ENCODE results near the gene MYH14.
"Not testable (repeated sequence)": the region's sequence is repeated elsewhere in the genome, so short reads cannot be mapped to it uniquely, and the experiment has no call there.

MYH14 gene

DNA sequence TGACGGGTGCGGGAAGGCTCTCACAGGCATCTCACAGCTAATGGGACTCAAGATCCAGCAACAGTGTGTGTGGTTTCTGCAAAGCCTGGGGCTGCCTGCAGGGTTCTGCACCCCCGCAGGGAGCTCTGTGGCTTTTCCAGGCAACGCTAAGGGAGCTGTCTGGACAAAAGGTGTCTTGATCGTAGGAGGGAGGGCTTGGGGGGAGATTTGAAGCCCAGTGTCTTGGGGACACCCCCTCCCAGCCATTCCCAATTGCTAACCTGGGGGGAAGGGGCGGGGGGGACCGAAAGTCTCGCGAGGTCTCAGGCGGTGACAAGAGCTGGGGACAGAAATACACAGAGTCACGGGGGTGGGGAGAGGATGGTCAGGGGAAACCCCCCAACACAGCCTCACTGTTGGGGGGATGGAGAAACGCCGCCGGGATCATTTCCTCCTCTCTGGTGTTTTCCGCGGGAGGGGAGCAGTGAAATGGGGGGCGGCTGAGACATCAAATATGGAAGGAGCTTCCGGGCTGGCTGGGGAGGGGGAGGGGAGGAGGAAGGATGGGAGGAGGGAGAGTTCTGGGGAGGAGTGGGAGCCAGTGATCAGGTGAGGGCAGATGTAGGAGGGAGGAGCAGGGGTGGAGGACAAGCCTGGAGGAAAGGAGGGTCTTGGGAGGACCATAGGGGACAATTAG lies 112.5 kb downstream of the MYH14 start:
- DNase-seq (ENCODE audit: low read depth in 2 of 2, low spot score in 1 of 2) = no peak

DNA sequence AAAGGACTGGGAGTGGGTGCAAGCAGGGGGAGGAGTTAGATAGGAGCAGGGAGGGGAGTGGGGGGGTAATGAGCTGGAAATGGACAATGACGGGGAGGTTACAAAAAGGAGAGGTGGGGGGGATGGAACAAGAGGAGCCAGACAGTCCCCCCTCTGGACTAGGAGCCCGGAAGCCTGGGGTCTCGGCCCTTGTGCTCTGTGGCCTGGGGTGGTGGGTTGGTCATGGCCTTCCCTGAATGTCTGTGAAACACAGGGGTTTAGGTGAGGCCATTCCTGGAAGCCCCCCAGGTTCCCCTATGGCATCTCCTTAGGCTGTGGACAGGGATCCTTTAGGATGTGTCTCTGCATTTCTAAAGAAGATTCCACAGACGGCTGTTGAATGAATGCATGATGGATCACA lies 113.7 kb downstream of the MYH14 start:
- no peak for DNase-seq (ENCODE audit: low read depth in 2 of 2, low spot score in 1 of 2)

DNA sequence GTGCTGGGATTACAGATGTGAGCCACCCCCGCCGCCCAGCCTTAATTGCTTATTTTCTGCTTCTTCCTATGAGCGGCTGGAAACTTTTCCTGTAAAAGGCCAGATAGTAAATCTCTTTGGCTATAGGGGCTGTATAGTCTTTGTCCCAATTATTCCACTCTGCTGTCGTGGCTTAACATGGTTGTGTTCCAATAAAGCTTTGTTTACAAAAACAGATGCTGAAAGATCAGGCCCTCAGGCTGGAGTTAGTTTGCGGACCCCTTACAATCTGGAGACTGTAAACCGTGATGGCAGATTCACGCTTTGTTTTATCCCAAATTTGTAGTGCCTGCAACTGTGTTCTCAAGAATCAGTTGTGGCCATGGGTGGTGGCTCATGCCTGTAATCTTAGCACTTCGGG lies 115.0 kb downstream of the MYH14 start:
- DNase-seq (ENCODE audit: low read depth in 2 of 2, low spot score in 1 of 2) = no peak

DNA sequence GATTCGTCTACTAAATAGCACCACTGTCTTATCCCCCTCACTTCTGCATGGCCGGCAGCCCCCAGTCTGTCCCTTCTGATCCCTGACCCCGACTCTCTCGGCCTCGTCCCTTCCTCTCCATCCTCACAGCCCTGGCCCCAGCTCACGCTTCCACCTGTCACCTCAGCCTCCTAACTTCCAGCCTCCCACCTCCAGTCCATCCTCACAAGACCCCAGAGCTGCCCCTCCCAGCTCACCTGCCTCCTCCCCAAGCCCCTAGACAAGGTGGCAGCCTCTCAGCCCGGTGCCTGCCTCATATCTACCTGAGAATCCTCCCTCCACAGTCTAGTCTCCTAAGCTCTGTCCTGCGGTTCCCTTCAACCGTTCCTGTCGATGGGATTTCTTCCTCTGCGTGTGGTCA lies 115.7 kb downstream of the MYH14 start:
- DNase-seq (ENCODE audit: low read depth in 2 of 2, low spot score in 1 of 2) = no peak

DNA sequence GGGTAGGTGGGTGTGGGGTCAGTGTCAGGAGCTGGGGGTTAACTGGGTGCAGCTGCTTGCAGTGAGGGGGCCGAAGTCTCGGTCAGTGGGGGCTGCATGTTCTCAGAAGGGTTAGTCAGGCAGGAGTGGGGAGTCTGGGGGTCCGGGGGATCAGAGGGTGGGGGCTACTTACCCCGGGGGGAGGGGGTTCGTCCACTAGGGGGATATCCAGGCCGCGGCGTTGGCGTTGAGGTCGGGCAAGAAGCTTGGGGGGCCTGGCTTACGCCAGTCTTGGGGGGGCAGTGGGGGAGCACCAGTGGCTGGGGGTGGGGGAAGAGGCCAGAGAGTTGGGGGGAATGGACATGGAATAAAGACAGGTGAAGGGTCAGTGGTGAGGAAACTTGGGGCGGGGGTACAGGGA lies 116.6 kb downstream of the MYH14 start:
- no peak for DNase-seq (ENCODE audit: low read depth in 2 of 2, low spot score in 1 of 2)

DNA sequence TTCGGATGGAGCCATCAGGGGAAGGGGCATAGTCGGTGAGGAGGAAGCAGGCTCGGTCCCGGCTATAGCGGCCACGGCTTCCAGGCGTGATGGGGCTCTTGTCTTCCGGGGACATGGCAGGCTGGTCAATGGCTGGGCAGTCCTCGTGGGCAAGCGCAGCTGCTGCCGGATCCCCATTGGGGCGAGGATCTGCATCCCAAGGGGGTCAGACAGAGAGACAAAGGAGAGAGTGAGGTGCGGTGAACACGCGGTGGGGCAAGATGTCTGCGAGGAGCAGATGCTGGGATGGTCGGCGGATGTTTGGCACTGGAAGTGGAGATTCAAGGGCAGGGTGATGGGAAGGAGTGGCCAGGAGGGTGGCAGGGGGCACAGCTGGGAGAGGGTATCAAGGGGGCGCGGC lies 117.2 kb downstream of the MYH14 start:
- DNase-seq (ENCODE audit: low read depth in 2 of 2, low spot score in 1 of 2) = no peak

DNA sequence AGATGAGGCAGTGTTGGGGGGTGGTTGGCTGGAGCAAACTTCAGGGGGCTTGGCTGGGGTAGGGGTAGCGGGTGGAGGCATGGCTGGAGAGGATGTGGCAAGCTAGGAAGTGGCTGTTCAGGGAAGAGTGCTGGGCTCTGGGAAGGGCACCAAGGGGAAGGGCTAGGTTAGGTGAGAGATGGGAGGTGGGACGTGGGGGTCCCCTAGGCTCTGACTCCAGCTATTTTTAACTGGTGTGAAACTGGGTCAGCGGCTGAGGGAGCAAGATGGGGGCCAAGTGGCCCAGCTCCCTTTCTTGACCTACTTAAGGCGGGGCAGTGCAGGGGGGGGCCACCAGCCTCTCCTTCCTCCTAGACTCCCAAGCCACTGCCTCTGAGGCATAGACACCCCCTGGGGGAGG lies 118.4 kb downstream of the MYH14 start:
- DNase-seq (ENCODE audit: low read depth in 2 of 2, low spot score in 1 of 2) = no peak

DNA sequence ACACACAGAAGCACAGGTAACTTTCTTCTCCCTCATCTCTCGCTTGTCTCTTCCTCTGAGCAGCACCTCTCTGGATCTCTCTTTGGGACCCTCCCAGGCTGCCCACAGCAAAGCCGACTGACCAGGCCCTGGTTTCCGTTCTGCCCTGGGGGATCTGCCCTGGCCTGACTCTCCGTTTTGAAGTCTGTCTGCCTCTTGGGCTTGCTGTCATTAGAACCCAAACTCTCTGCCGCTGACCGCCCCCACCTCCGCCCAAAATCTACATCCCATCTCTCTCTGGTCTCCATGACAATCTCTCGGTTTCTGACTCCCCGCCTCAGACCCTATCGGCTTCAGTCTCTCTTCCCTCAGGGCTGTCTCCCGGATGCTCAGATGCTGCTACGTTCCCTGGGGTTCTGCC lies 118.8 kb downstream of the MYH14 start:
- no peak for DNase-seq (ENCODE audit: low read depth in 2 of 2, low spot score in 1 of 2)

DNA sequence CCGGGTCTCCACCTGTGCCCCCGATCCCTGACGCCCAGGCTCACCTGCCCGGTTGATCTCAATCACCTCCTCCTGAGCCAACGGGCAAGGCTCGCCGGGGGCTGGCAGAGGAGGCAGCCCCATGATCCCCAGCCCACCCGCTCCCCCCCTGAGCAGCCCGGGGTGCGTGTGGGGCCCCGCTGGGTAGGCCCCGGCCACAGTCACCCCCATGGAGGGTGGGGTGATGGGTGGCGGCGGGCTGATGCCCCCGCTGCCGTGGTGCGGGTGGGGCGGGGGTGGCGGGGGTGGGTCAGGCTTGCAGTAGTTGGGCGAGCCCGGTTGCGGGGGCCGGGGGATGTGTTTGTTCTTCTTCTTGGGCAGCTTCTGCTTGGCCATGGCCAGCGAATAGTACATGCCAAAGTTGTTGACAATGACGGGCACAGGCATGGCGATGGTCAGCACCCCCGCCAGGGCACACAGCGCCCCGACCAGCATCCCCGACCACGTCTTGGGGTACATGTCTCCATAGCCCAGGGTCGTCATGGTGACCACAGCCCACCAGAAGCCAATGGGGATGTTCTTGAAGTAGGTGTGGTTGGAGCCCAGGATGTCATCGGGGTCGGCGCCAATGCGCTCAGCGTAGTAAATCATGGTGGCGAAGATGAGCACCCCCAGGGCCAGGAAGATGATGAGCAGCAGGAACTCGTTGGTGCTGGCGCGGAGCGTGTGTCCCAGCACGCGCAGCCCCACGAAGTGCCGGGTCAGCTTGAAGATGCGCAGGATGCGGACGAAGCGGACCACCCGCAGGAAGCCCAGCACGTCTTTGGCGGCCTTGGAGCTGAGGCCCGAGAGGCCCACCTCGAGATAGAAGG lies 119.7 kb downstream of the MYH14 start:
- DNase-seq (ENCODE audit: low read depth in 2 of 2, low spot score in 1 of 2) = no peak

DNA sequence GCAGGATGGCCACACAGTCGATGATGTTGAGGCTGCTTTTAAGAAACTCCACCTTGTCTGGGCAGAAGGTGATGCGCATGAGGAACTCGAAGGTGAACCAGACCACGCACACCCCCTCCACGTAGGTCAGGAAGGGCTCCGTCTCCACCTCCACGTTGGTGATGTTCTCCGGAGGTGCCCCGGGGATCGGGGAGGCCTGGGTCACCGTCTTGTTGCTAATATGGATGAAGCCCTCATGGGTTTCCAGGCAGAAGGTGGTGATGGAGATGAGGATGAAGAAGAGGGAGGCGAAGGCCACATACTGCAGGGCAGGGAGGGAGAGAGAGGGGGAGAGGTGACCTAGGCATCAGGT lies 120.3 kb downstream of the MYH14 start:
- DNase-seq (ENCODE audit: low read depth in 2 of 2, low spot score in 1 of 2) = no peak

DNA sequence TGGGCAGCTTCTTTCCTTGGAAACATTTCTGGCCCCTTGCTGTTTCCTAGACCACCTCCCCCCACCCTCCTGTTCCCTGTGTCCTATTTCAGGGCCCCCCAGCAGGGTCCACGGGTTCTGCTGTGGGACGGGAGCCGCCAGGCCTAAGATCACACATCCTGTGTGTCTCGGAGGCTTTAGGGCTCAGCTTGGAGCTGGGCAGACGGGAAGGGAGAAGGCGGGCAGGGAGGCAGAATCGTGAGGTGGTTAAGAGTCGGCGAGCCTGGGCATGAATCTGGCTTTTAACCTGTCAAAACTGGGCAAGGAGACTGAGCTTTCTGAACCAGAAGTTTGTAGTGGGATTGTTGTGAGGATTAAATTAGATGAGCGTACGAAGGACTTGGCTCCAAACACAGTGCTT lies 120.9 kb downstream of the MYH14 start:
- DNase-seq (ENCODE audit: low read depth in 2 of 2, low spot score in 1 of 2) = no peak

DNA sequence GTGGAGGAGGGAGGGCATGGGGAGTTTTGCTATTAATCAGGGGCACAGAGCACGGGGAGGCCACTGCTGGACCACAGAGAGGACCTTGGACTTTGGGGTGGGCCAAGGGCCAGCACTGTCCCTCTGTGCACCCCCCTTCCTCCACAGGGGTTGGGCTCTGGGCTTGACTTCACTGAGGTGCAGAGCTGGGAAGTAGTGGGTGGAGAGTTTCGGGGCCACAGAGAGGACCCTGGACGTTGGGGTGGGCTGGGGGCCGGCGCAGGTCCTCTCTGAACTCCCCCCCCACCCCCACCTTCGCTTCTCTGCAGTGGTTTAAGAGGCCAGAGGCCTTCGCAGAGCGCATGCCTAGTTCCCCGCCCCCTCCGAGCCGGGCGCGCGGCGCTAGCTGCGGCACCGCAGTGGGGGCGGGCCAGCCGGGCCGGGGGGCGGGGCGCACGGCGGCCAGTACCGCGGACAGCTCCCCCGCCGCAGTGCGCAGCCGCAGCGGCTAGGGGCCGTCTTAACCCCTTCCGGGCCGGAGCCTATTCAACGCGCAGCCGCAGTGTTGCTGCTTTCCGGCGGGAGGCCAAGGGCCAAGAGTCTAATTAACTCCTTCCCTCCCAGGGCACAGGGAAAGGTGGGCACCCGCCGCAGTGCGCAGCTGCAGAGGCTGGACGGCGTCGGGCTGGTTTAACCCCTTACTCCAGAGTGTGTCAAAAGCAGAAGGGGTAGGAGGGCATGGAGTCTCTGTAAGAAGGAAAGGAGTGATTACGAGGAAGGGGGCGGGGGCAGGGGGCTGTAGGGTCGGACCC lies 122.1 kb downstream of the MYH14 start:
- peak in 1 of 2 donors; percentile 52 for DNase-seq (ENCODE audit: low read depth in 2 of 2, low spot score in 1 of 2)

DNA sequence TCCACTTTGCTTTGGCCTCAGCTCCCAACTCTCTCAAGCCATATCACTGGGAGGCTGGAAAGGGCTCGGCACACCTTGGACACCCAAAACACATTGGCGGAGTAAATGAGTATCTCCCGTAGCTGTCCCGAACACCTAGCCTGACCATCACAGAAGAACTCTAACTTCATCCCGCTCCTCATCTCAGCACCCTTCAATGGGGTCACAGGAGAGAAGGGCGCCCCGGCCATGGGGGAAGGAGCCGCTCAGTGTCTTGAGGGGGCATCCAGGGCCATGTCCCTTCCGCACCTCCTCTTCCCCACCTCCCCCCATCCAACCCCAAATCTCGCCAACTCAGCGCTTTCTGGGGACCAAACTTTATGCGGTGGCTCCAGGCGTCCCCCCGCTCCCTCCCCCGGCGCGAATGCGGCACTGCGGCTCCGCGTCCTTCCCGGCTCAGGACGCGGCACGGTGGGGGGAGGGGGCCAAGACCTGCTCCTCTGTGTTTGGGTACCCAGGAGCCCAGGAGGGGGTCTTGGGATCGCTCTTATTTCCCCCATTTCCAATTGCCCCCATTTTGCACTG lies 122.8 kb downstream of the MYH14 start:
- DNase-seq (ENCODE audit: low read depth in 2 of 2, low spot score in 1 of 2) = no peak

DNA sequence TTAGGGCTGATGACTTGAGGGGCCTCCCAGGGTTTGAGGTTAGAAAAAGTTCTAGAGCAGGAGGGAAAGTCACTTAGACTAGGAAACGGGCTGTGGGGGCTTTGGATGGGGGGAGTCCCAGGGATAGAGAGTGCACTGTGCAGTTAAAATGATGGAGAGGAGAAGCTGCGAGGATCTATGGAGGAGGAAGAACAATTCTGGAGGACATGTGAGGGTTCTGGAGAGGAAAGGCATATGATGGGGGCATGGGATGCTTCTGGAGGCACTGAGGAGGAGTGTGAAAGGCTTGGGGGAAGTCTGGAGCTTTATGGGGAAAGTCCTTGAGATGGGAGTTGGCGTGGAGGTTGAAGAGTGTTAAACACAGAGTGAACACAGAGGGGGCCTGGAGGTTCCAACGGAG lies 123.6 kb downstream of the MYH14 start:
- DNase-seq (ENCODE audit: low read depth in 2 of 2, low spot score in 1 of 2) = no peak

DNA sequence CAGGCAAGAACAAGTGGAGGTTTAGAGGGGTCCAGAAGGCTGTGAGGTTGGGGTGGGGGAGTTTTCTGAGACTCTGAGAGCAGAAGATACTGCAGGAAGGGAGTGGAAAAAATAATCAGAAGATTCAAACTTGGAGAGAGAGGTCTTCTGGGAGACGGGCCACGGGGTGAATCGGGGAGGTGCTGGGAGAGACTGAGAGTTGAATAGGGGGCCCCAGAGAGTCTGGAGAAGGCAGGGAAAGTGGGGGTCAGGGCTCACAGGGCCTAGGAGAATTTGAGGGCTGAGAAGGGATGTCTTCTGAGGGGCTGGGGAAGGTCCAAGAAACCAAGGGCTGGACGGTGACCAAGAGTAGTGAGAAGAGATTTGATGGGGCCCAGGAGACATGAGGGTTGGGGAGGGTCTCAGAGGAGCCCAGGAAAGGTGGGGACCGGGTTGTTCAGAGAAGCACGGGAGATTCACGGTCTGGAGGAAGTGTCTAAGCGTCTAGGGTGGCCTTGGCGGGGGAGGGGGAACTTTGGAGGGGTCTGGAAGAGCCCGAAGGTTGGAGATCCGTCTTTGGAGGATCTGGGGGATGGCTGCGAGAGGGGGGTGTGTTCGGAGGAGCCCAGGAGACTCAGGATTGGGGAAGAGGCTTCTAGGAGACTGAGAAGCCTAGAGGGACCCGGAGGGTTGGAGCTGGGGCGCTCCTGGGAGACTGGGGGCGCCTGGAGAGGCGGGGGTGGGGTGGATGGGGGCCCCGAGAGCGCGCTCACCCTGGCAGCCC lies 124.2 kb downstream of the MYH14 start:
- DNase-seq (ENCODE audit: low read depth in 2 of 2, low spot score in 1 of 2) = no peak

DNA sequence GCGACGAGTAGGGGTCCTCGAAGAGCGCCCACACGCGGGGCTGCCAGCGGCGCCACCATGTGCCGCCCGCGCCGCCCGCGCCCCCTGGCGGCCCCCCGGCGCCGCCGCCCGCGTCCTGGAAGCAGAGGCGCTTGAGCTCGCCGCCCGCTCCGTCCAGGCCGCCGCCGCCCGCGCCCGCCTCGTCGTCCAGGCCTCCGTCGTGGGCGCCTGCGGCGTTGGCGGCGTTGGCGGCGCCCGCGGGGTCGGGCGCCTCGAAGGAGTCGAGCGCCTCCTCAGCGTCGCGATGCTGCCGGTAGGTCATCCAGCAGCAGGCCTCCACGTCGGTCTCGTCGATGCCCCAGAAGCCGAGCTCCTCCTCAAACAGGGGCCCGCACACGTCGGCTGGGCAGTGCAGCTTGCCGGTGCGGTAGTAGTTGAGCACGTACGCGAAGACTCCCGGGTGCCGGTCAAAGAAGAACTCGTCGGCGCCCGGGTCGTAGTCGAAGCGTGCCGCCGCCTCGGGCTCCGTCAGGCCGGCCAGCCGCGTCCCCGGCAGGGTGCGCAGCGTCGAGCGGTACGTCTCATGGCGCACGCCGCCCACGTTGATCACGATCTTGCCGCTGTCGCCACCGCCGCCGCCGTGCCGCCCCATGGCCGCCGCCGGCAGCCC lies 124.9 kb downstream of the MYH14 start:
- no peak for DNase-seq (ENCODE audit: low read depth in 2 of 2, low spot score in 1 of 2)

DNA sequence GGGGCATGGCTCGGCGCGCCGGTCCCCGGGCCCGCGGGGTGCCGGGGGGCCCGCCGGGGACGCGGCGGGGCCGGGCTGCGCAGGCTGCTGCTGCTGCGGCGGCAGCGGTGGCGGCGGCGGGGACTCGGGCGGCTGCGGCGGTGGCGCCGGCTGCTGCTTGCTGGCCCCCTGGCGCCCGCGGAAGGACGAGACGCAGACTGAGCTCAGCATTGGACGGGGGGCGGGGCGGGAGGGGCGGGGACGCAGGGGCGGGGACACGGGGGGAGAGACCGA lies 125.4 kb downstream of the MYH14 start:
- no peak for DNase-seq (ENCODE audit: low read depth in 2 of 2, low spot score in 1 of 2)

DNA sequence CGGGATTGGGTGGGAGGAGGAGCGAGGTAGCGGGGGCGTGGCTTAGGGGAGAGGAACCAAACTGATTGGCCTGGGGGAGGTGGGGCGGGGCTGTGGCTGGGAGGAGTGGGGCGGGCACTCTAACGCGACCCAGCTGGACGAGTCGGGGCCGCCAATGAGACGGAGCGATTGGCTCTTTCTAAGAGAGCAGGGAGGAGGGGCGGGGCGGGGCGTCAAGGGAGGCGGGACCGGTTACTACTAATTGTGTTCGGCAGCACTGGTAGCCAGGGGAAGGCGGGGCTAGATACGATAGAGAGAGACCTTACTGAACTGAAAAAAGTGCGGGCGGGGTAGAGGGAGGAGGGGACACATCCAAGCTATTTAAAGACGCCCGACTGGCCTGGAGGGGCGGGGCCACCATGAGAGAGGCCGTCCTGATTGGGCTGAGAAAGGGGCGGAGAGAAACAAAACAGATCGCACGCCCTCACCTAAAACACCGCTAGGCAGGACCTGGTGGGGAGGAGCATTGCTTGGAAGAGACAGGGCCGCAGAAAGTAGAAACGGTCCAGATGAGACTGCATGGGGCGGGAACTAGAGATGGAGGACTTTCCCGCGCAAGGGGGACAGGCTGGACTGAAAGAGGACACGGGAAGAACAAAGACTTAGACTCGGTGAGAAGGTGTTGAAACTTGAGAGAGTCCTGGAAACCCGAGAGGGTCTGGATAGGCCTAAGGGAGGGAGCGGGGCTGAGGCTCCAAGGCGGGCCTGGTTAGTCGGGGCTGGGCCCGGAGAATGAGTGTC lies 125.9 kb downstream of the MYH14 start, which contains the start of gene KCNC3:
TSS of gene KCNC3 (minus strand) at position 232 of the 780 bp plus-strand sequence. CDS start 295 bp downstream, outside the sequence.
- DNase-seq (ENCODE audit: low read depth in 2 of 2, low spot score in 1 of 2) = peak; percentile 38 to 87

DNA sequence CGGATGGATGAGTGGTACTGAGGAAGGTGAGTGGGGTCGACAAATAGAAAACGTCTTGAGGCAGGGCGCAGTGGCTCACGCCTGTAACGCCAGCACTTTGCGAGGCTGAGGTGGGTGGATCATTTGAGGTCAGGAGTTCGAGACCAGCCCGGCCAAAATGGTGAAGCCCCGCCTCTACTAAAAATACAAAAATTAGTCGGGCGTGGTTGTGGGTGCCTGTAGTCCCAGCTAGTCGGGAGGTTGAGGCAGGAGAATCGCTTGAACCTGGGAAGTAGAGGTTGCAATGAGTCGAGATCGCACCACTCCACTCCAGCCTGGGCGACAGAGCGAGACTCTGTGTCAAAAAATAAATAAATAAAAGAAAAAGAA lies 126.5 kb downstream of the MYH14 start:
- DNase-seq (ENCODE audit: low read depth in 2 of 2, low spot score in 1 of 2) = not testable (repeated sequence)

Data from stimulated activated CD8-positive, alpha-beta memory T cell treated with anti-CD3 and anti-CD28 coated beads, Interleukin-4, amount 100 ng/mL, for 1 hour (primary cell).